Posterior vena cava (tissue), 2 donors: Measurements from ENCODE around the gene ZBTB49. TPM values are rescaled to one million over a fixed set of nuclear protein-coding genes. Genes with fewer than 3 reads are reported as not detected.

ENCODE experiments used
- DNase-seq: peaks from one replicate; pipeline ENCODE4 v3.0.0-alpha.2; 2020; ENCODE audit warnings: low spot score
- intact Hi-C, 2 donors: fragments of 100-400 bp; cut with DNase I; formaldehyde crosslinking; loops; one replicate each; pipeline versions ENCODE4 v1.14.1 to v1.14.2; 2022 to 2023
- total RNA-seq, 2 donors: library from RNA; stranded (reverse); fragmentation: NEBNext Ultra II Directional; extraction: Animal tissue kit (Norgen Biotek cat#: 25700); gene quantifications; one replicate each; pipeline ENCODE4 v1.2.1, GENCODE V29; 2021
- donor health status: DM: yes; HTN: yes; CAD: no.
- donor health status: DM: yes; HTN: yes; CAD: no.

The ZBTB49 gene
- total RNA-seq, 2 donors from 2014 or later = 4.8 to 8.7 TPM

DNA sequence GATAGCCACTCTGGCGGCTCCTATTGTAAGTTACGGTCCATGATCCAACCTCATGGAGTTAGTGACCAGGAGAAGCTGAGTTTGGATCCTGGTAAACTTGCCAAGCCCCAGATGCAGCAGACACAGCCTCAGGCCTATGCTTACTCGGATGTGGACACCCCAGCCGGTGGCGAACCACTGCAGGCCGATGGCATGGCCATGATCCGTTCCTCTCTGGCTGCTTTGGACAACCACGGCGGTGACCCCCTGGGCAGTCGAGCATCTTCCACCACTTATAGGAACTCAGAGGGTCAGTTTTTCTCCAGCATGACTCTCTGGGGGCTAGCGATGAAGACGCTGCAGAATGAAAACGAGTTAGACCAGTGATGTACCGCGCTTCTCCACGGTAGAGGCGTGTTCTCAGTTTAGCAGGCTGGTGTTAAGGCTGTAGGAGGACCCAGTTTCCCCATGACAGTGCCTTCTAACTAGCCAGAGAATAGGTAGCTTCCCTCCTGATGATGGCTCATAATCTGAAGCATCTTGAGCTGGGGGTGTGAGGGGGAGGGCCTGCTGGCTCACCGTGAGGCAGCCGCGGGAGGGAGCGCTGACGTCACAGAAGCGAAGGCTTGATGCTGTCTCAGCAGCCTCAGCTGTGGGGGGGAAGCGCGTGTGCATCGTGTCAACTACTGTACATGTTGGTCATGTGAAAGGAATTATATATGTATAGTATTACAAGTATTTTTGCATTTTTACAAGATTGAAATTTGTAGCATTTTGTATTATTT lies 31.1 kb downstream of the ZBTB49 start:
- DNase-seq = peak; percentile 51
- intact Hi-C loops = no loop called here

DNA sequence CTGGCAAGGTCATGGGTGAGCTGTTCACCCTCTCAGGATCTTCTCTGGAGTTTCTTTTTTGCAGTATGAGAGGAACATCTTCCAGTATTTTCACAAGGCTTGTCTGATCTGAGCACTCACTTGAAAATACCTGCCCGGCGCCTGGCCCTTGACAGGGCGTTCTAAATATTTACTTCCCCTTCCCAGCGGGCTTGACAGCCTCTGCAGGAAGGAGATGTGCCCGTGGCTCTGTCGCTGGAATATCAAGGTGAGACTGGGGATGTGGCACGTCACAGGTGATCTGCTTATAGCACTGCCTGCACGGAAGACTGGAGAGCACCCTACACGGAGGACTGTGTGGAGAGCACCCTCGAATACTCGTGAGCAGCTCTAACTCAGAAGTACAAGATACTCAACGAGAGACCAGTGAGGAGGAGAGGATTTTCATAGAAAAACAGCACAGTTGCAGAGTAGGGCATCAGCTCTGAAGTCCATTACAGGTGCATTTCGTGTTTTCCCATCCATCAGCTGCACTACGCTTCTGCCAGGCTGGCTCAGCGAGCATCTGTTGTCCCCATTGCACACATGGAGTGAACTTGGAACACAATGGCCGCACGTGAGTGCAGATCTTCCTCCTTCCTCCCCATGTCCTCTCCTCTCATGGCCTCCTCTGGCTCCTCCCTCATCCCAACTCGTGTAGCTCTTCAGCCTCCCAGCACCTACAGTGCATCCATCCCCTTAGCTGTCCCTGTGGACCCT lies 32.1 kb downstream of the ZBTB49 start:
- peak; percentile 46 for DNase-seq
- intact Hi-C loops = no loop called here

DNA sequence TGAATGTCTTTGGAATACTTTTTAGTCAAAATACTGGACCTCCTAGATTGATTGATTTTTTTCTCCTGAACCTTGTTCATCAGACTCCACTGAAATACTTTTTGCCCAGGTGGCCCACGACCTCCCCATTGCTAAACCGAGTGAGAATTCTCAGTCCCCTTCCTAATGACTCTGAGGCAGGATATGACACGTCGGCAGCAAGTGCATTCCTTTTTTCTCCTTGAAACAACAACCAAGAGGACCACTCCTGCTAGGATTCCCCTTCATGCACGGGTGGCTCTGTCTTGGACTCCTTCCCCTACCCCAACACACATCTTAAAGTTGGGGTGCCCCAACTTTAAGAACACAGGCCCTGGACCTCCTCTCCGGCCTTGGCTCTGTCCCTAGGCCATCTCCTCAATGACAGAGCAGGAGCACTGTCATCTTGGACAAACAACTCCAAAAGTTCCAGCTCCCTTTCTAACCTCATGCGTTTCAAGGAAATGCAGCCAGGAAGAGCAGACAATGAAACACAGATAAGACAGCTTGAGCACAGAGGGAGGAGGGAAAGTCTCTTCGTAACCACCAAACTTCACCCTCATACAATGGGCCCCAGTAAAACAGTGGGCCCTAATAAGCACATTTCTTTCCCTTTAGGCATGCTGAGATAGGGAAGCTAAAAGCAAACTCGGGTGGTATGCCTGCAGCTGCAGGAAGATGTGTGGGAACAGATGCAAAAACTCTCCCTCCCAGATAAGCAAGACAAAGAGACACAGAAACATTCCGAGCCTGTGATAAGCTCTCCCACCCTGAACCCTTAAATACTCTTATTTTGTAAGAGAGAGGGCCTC lies 33.9 kb downstream of the ZBTB49 start:
- DNase-seq = peak; percentile 12
- intact Hi-C loops = no loop called here

- no peak for DNase-seq
- intact Hi-C loops = no loop called here
These were observed 35.3 kb downstream of the ZBTB49 start for GRCh38 chr4:4325321-4325720.

GRCh38 chr4:4326166-4326565 lies 36.1 kb downstream of the ZBTB49 start:
- intact Hi-C loops = no loop called here
- DNase-seq = no peak

DNA sequence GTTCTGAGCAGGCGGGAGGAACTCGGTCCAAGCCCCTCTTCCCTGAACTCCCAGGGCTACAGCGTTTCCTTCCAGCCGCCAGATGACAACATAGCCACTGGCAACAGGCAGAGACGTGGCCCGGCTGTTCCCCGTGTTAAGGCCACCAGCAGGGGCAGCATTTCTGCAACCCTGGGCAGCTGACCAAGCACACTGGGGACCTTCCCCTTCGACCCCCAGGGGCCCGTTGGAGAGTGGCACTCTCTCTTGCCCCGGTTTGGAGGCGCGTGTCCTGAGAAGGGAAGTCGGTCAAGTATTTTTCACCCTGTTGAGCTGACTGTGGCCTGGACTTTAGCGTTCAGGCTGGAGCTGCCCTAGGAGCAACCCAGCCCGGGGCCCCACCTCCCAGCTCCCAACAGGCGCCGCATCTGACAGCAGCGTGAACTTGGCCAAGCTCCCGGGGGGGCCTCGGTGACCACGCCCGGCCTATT lies 37.6 kb downstream of the ZBTB49 start:
- intact Hi-C loops = no loop called here
- peak; percentile 76 for DNase-seq

- no peak for DNase-seq
- intact Hi-C loops = no loop called here
These were observed 38.2 kb downstream of the ZBTB49 start for GRCh38 chr4:4328206-4328605.

DNA sequence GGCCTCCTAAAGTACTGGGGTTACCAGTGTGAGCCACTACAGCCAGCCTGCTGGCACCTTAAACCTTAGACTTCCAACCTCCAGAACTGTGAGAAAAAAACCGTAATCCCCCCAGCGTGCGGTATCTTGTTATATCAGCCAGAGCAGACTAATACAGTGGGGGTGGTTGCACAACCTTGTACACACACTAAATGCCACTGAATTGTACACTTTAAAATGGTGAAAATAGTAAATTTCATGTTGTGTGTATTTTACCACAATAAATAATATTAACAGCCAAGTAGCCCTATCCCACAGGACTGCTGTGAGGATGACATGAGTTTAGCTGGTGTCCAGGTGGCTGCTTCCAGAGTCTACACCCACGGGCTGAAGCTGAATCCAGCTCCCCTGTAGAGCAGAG lies 38.8 kb downstream of the ZBTB49 start:
- intact Hi-C loops = no loop called here
- DNase-seq = peak; percentile 14

GRCh38 chr4:4329496-4329895 lies 39.4 kb downstream of the ZBTB49 start:
- intact Hi-C loops = no loop called here
- DNase-seq = peak; percentile 50

DNA sequence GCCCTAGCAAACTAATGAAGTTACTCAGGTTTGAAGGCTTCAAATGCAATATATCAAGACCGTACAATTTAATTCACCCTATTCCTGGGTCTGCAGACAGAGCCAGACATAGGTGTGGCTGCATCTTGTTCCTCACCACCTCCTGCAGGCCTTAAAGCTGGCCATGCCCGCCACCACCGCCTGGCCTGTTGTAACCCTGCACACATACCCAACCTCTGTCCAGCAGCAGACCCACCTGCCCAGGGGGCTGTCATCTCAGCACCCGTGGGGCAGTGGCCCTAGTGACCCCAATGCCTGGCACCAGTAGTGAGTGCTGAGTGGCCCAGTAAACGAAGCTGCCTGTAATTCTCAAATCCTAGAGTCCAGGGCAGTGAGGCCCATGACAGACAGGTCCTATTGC lies 40.7 kb downstream of the ZBTB49 start:
- DNase-seq = peak; percentile 56
- intact Hi-C loops = loop anchor here in 1 of 2 donors (10.0 kb wide), 1 partner anchor 76 kb away; no protein-coding TSS in a partner anchor

DNA sequence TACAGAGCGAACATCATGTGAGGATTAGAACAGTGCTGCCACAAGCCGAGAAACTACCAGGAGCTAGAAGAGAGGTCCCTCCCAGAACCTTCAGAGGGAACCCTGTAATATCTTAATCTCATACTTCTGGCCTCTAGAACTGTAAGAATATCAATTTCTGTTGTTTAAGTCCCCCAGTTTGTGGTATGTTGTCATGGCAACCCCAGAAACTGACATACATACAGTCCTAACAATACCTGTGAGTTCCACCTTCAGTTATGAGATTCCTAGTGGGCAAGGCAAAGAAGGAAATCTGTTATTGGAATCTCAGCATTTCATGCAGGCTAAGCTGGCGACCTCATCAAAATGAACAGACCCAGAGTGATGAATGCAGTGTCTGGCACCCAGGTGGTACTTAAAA lies 42.5 kb downstream of the ZBTB49 start:
- intact Hi-C loops = loop anchor here in 1 of 2 donors (10.0 kb wide), 1 partner anchor 78 kb away; no protein-coding TSS in a partner anchor
- DNase-seq = no peak

DNA sequence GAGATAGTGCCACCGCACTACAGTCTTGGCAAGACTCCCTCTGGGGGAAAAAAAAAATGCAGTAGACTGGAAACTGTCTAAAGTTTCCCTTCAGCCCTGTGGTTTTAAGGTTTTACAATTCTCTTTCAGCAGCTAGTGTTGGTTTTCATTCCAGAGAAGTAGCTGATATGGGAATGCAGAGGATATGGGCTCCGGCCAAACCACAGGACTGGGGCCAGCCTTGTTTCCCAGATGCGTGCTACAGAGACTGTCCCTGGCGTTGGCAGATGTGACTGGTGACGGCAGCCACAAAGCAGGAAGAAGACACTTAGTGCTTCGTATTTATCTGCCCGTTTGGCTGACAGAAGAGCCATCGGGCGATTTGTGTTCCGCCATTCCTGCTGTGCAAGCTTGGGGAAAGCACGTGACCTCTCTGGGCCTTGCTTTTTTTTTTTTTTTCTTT lies 43.2 kb downstream of the ZBTB49 start:
- intact Hi-C loops = loop anchor here in 1 of 2 donors (10.0 kb wide), 1 partner anchor 78 kb away; no protein-coding TSS in a partner anchor

GRCh38 chr4:4334798-4335520 lies 44.9 kb downstream of the ZBTB49 start:
- DNase-seq = peak; percentile 87
- intact Hi-C loops = loop anchor here in 1 of 2 donors (10.0 kb wide), 1 partner anchor 80 kb away; no protein-coding TSS in a partner anchor

More for the DNA sequence above, 43.2 kb downstream of the ZBTB49 start:
- DNase-seq = peak; percentile 86

DNA sequence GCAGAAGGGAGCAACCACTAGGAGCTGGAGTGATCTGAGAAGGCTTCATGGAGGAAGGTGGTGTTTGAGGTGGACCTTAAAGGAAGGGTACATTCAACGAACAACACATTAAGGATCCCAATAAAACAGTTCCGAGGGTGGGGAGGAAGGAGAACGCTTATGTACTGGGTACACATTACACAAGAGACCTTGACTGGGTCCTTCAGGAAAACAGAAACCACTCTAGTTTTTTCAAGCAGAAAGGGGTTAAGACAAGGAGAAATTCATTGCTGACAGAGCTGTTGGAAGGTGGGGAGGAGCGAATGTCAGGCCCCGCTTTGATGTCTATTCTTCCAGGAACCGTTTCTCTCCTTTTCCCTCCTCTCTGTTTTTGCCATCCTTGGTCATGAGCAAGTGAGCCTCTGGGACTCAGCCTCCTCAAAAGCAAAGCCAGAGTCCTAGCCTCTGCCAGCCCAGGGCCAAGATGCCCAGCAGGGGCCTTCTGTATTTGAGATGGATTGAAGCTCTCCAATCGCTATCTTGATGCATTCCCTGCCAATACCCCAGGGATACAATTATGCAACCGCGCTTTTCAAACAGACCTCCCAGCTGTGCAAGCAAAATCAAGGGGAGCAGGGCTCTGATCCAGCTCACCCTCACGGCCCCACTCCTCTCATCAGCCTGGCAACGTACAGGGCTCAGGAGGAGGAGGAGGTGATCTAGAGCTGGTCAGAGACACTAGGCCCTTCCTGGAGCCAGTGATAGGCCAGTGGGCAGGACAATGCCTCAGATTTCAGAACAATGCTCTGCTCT lies 48.4 kb downstream of the ZBTB49 start:
- intact Hi-C loops = loop anchor here in 1 of 2 donors (10.0 kb wide), 1 partner anchor 84 kb away; no protein-coding TSS in a partner anchor
- no peak for DNase-seq

- intact Hi-C loops = loop anchor here in 1 of 2 donors (10.0 kb wide), 1 partner anchor 85 kb away; no protein-coding TSS in a partner anchor
- DNase-seq = no peak
These were observed 49.5 kb downstream of the ZBTB49 start for GRCh38 chr4:4339504-4340085.

GRCh38 chr4:4341861-4342650 lies 52.0 kb downstream of the ZBTB49 start:
- intact Hi-C loops = no loop called here
- DNase-seq = peak; percentile 41

- intact Hi-C loops = no loop called here
These were observed 53.0 kb downstream of the ZBTB49 start for GRCh38 chr4:4343038-4343437.

More at GRCh38 chr4:4343038-4343437, 53.0 kb downstream of the ZBTB49 start:
- DNase-seq = peak; percentile 23
